Prostate gland (tissue), 2 donors: ENCODE data around the gene LSM7. TPM values are rescaled to one million over a fixed set of nuclear protein-coding genes. Genes with fewer than 3 reads are reported as not detected.

Experiments used
- DNase-seq: peaks from one replicate; pipeline ENCODE4 v3.0.0-alpha.2; 2019; ENCODE audit warnings: low spot score
- H3K27ac ChIP-seq, 2 donors: fragments of 200-600 bp; sonication (generic); 2 replicates each; pipeline ENCODE4 v1.5.1; 2017 to 2019
- H3K27me3 ChIP-seq: fragments of 200-600 bp; sonication (generic); replicated peaks from 2 replicates; pipeline ENCODE4 v1.5.1; 2019; ENCODE audit not compliant: insufficient read depth
- H3K36me3 ChIP-seq, 2 donors: fragments of 200-600 bp; sonication (generic); 1 replicate in 1 of 2; 2 replicates in 1 of 2; pipeline versions ENCODE4 v1.5.1 to v1.8.1; 2017 to 2019
- H3K4me1 ChIP-seq: fragments of 200-600 bp; sonication (generic); replicated peaks from 2 replicates; pipeline ENCODE4 v1.5.1; 2019
- H3K4me3 ChIP-seq, 2 donors: fragments of 200-600 bp; sonication (generic); 2 replicates each; pipeline ENCODE4 v1.5.1; 2017 to 2019
- H3K9me3 ChIP-seq: fragments of 200-600 bp; sonication (generic); 2 replicates; pipeline ENCODE4 v1.5.1; 2017
- CTCF ChIP-seq, 4 experiments: fragments of 200-600 bp in 2 of 4; fragments of 450-650 bp in 2 of 4; sonication (generic) in 2 of 4; IDR thresholded peaks; 1 replicate in 3 of 4; 2 replicates in 1 of 4; pipeline ENCODE4 v1.5.1; 2016 to 2019; ENCODE audit warnings: antibody characterized with exemption in 4 of 4, mild to moderate bottlenecking in 2 of 4, moderate library complexity in 2 of 4
- POLR2A ChIP-seq: fragments of 450-650 bp; IDR thresholded peaks from one replicate; pipeline ENCODE4 v1.6.1; 2016; ENCODE audit warnings: antibody characterized with exemption, mild to moderate bottlenecking
- POLR2AphosphoS5 ChIP-seq: sonication (generic); formaldehyde crosslinking; IDR thresholded peaks from one replicate; pipeline ENCODE4 v1.6.1; 2017; ENCODE audit warnings: antibody characterized with exemption
- WGBS: methylation state at CpG from one replicate; pipeline ENCODE4 v1.1.5; 2018; 5-methylcytosine and 5-hydroxymethylcytosine counted together
- intact Hi-C: fragments of 100-400 bp; cut with DNase I; formaldehyde crosslinking; loops from one replicate; pipeline ENCODE4 v1.14.2; 2022
- total RNA-seq, 2 donors: library from RNA; depleted of rRNA; stranded (reverse); fragments of >200 nt; gene quantifications; one replicate each; pipeline ENCODE4 v1.1.0, GENCODE V29; 2016

LSM7 gene
- total RNA-seq, 2 donors from 2014 or later, result 125 to 135 TPM

GRCh38 chr19:2345076-2345475 is 16.7 kb upstream of the LSM7 start:
- H3K36me3 ChIP-seq, result peaks cover 0 to 2% of the 10 kb centered on the region in 2 donors
- H3K27me3 ChIP-seq, result no peaks in the 10 kb centered on the region
- intact Hi-C loops, result no loop called here

DNA sequence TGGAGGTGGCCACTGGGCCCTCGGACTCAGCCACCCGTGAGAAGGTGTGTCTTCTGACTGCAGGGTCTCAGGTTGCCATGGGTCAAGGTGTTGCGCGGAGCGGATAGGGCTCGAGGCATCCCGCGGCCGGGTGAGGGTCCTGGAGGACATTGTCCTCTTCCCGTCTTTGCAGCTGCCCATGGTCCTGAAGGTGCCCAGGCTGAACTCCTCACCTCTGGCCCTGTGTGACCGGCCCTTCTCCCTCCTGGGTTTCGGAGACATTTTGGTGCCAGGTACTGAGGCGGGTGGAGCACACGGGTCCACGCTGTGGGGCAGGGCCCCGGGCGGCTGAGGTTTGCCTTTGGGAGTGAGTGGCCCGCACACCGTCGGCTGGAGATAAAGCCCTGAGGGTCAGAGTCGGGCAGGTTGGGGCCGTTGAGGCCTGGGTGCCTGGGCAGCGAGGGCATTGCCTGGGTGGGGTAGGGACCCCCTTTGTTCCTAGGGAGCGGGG is 16.0 kb upstream of the LSM7 start:
- TF ChIP-seq CTCF (IDR thresholded peaks at IDR 0.05) (no peak), POLR2A (no peak), POLR2AphosphoS5 (no peak)
- Histone ChIP-seq H3K27me3 (no peaks in the 10 kb centered on the region), H3K27ac (no peak overlapping the region), H3K9me3 (no peaks in the 10 kb centered on the region), H3K36me3 (peaks cover 0 to 2% of the 10 kb centered on the region in 2 donors), H3K4me1 (no peaks in the 10 kb centered on the region), H3K4me3 (no peak overlapping the region)
- no peak for DNase-seq
- intact Hi-C loops, result no loop called here
- WGBS, result 94% methylated on average over 23 of the region's 24 CpGs

More at GRCh38 chr19:2345076-2345475, 16.7 kb upstream of the LSM7 start:
- no peak for DNase-seq
- no peaks in the 10 kb centered on the region for H3K9me3 ChIP-seq
- TF ChIP-seq CTCF (IDR thresholded peaks at IDR 0.05) (no peak), POLR2A (no peak), POLR2AphosphoS5 (no peak)
- 94% methylated on average over 17 of the region's 17 CpGs for WGBS
- H3K4me1 ChIP-seq, result no peaks in the 10 kb centered on the region
- H3K27ac ChIP-seq, result no peak overlapping the region
- H3K4me3 ChIP-seq, result no peak overlapping the region

GRCh38 chr19:2343289-2343982 is 15.1 kb upstream of the LSM7 start:
- WGBS, result 90% methylated on average over 31 of the region's 31 CpGs
- no peak for DNase-seq
- no peaks in the 10 kb centered on the region for H3K4me1 ChIP-seq

GRCh38 chr19:2342656-2343288 is 14.4 kb upstream of the LSM7 start:
- H3K9me3 ChIP-seq, result no peaks in the 10 kb centered on the region
- H3K27me3 ChIP-seq, result no peaks in the 10 kb centered on the region
- intact Hi-C loops, result no loop called here
- peaks cover 0 to 2% of the 10 kb centered on the region in 2 donors for H3K36me3 ChIP-seq
- 97% methylated on average over 29 of the region's 29 CpGs for WGBS
- no peak overlapping the region for H3K27ac ChIP-seq
- no peak overlapping the region for H3K4me3 ChIP-seq
- DNase-seq, result no peak
- TF ChIP-seq CTCF (IDR thresholded peaks at IDR 0.05) (no peak), POLR2A (no peak), POLR2AphosphoS5 (no peak)
- H3K4me1 ChIP-seq, result no peaks in the 10 kb centered on the region

More at GRCh38 chr19:2343289-2343982, 15.1 kb upstream of the LSM7 start:
- Histone ChIP-seq H3K27ac (no peak overlapping the region), H3K36me3 (peaks cover 0 to 2% of the 10 kb centered on the region in 2 donors), H3K9me3 (no peaks in the 10 kb centered on the region), H3K4me3 (no peak overlapping the region), H3K27me3 (no peaks in the 10 kb centered on the region)
- intact Hi-C loops, result no loop called here
- TF ChIP-seq CTCF (IDR thresholded peaks at IDR 0.05) (no peak), POLR2AphosphoS5 (no peak), POLR2A (no peak)
